NCI-H748 treated with DMSO at 0.1 percent for 48 hours (cell line): ENCODE data around the gene KRTAP13-2.

ENCODE experiments used
- DNase-seq: peaks from one replicate; lab custom pipeline; 2025; lab: John Stamatoyannopoulos, UW

The KRTAP13-2 gene

GRCh38 chr21:30326390-30326789 is 45.7 kb downstream of the KRTAP13-2 start:
- no peak for DNase-seq
